GDM1 (cell line): ENCODE measurements around the gene RTN4RL1.
"Not testable (repeated sequence)": the region's sequence is repeated elsewhere in the genome, so short reads cannot be mapped to it uniquely, and the experiment has no call there.

Source experiments
- DNase-seq: peaks from one replicate; lab custom pipeline; 2025; lab: John Stamatoyannopoulos, UW

The RTN4RL1 gene

GRCh38 chr17:1896243-1897104 is 128.7 kb downstream of the RTN4RL1 start:
- no peak for DNase-seq

DNA sequence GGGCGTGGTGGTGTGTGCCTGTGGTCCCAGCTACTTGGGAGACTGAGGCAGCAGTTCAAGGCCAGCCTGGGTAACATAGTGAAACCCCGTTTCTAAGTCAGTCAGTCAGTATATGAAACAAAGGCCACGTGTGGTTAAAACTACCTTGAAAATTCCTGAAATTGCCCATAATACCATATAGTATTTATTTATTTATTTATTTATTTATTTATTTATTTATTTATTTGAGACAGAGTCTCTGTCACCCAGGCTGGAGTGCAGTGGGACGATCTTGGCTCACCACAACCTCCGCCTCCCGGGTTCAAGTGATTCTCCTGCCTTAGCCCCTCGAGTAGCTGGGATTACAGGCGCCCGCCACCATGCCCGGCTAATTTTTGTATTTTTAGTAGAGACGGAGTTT is 129.7 kb downstream of the RTN4RL1 start:
- not testable (repeated sequence) for DNase-seq

DNA sequence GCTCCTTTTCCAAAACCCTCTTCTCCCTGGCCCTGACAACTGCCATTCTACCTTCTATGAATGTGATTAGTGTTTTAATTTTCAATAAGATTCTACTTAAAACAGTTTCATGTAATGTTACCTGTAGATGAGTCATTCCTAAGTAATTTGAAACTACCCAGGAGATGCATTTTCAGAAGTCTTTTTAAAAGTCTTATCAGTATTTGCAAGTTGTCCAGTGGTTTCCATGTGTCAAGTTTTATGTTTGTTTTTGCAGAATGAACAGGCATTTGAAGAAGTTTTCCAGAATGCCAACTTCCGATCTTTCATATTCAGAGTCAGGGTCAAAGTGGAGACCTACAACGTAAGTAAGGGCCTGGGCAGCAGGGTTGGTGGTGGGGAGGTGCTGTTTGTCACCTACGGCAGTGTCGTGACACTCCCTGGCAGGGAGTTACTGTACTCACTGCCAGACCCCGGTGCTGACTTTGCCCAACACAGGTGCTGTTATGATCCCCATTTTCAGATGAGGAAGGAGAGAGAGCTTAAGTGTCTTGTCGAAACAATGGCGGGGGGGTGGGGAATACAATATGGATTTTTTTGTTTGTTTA is 130.3 kb downstream of the RTN4RL1 start:
- DNase-seq, result no peak

DNA sequence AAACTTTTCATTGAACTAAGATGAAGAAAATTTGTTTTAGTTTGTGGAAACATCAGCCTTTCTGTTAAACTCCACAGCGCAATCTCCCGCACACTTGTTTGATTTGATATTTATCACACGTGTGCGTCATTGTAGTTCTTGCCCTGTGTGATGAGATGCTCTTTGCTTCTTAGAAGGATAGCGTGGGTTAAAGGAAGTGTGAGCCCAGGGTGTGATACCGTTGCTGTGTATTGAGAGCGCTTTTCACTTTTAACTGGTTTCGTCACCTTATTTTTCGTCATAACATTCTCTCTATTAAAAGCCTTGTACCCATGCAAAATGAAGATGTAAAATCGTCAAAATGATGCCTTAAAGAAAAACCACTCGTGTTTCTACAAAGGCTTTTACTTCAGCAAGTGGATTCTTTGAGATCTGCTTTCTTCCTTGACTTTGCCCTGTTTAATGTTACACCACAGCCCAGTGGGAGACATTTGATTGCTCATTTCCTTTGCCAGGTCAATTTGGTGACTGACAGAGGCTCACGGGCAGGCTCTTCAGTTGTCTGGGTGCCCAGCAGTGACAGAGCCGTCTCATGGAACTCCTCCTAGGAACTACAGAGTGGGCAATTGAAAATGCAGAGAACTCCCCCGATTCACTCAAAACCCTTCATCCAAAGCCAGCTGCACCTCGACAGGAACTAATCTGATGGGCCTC is 134.2 kb downstream of the RTN4RL1 start:
- DNase-seq, result no peak

DNA sequence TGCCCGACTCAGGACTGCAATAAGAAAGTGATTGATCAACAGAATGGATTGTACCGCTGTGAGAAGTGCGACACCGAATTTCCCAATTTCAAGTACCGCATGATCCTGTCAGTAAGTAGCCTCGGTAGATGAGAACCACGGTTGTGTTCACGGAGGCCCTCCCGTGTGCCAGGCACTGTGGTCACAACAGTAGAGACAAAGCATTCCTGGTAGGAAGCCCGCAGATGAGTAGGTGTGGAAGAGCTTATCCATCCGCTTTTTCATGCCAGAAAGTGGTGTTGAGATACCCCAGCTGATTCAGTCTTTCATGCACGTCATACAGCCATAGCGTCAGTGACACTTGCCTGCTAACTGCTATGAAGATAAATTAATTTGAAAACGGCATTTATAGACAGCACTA is 136.4 kb downstream of the RTN4RL1 start:
- DNase-seq, result no peak
